H1 (cell line): ENCODE data around the gene ATF7. TPM values are rescaled to one million over a fixed set of nuclear protein-coding genes. Genes with fewer than 3 reads are reported as not detected.
A peak's percentile ranks its signal among the peaks of the same experiment; 100 is the strongest.

Source experiments
- CTCF ChIA-PET: fragments of 300-600 bp; sonication (Branson Sonifier 250); formaldehyde crosslinking; loops from one replicate; lab custom pipeline; 2021; ENCODE audit not compliant: partially characterized antibody; lab: Charles Lee
- POLR2A ChIA-PET: fragments of 300-600 bp; sonication (Branson Sonifier 250); formaldehyde crosslinking; loops from one replicate; lab custom pipeline; 2021; ENCODE audit warnings: inconsistent platforms; ENCODE audit not compliant: partially characterized antibody; lab: Charles Lee
- DNase-seq, 2 experiments: peaks; one replicate each; pipeline versions ENCODE4 v3.0.0 to v3.0.0-alpha.2; 2010 to 2022; ENCODE audit warnings: low spot score in 2 of 2, low read depth in 1 of 2, mixed read lengths in 1 of 2
- FAIRE-seq: peaks from 2 replicates; lab custom pipeline; 2011; peaks lifted over from hg19 to GRCh38; lab: Jason Lieb, UNC
- H2AFZ ChIP-seq: 2 replicates; pipeline ENCODE4 v1.8.1; 2012; ENCODE audit warnings: low read length, inconsistent platforms
- H2AK5ac ChIP-seq: 2 replicates; pipeline ENCODE4 v1.6.1; 2013; ENCODE audit warnings: low read depth, low read length
- H2BK120ac ChIP-seq: replicated peaks from 2 replicates; pipeline ENCODE3; 2013; ENCODE audit warnings: low read depth, low read length, inconsistent platforms
- H2BK12ac ChIP-seq: 2 replicates; pipeline ENCODE4 v1.6.1; 2013; ENCODE audit warnings: low read depth, low read length
- H2BK15ac ChIP-seq: 2 replicates; pipeline ENCODE4 v1.6.1; 2013; ENCODE audit warnings: low read length
- H2BK20ac ChIP-seq: 2 replicates; pipeline ENCODE4 v1.6.1; 2013; ENCODE audit warnings: low read length
- H2BK5ac ChIP-seq: 2 replicates; pipeline ENCODE4 v1.6.1; 2013; ENCODE audit warnings: low read depth, low read length
- H3K14ac ChIP-seq: 2 replicates; pipeline ENCODE4 v1.6.1; 2013; ENCODE audit warnings: inconsistent platforms; ENCODE audit not compliant: insufficient read length
- H3K18ac ChIP-seq: 2 replicates; pipeline ENCODE4 v1.6.1; 2013; ENCODE audit warnings: low read length; ENCODE audit errors: extremely low read depth
- H3K23ac ChIP-seq: 2 replicates; pipeline ENCODE4 v1.6.1; 2013; ENCODE audit warnings: inconsistent platforms; ENCODE audit not compliant: insufficient read length
- H3K23me2 ChIP-seq: 2 replicates; pipeline ENCODE4 v1.6.1; 2013; ENCODE audit warnings: low read depth, low read length
- H3K27ac ChIP-seq: 2 replicates; pipeline ENCODE4 v1.6.1; 2011; ENCODE audit warnings: low read depth, low read length, inconsistent platforms
- H3K27me3 ChIP-seq, 4 experiments: replicated peaks in 1 of 4; 1 replicate in 1 of 4; 2 replicates in 3 of 4; pipeline versions ENCODE4 v1.6.1 to v1.8.1; 2011 to 2013; ENCODE audit warnings: low read length in 3 of 4, mild to moderate bottlenecking in 3 of 4, inconsistent platforms in 2 of 4, mixed read lengths in 2 of 4, moderate library complexity in 1 of 4; ENCODE audit not compliant: control insufficient read depth in 3 of 4, insufficient read depth in 3 of 4; ENCODE audit errors: extremely low read depth in 1 of 4
- H3K36me3 ChIP-seq, 4 experiments: 2 replicates each; pipeline versions ENCODE4 v1.6.1 to v1.8.1; 2011 to 2013; ENCODE audit warnings: mild to moderate bottlenecking in 4 of 4, low read length in 3 of 4, moderate library complexity in 2 of 4, control low read depth in 1 of 4, inconsistent platforms in 1 of 4; ENCODE audit not compliant: insufficient read depth in 4 of 4, control insufficient read depth in 2 of 4
- H3K4ac ChIP-seq: replicated peaks from 2 replicates; pipeline ENCODE3; 2013; ENCODE audit warnings: low read length, low read depth, mixed read lengths, inconsistent platforms; ENCODE audit not compliant: insufficient read length
- H3K4me1 ChIP-seq, 4 experiments: replicated peaks in 1 of 4; 1 replicate in 1 of 4; 2 replicates in 3 of 4; pipeline versions ENCODE4 v1.6.1 to v1.8.1; 2011 to 2013; ENCODE audit warnings: low read length in 3 of 4, inconsistent platforms in 2 of 4, mixed read lengths in 1 of 4; ENCODE audit not compliant: insufficient read depth in 4 of 4, control insufficient read depth in 3 of 4
- H3K4me2 ChIP-seq, 2 experiments: 2 replicates each; pipeline versions ENCODE4 v1.6.1 to v1.8.1; 2011 to 2013; ENCODE audit warnings: low read depth in 2 of 2, low read length in 2 of 2, control low read depth in 1 of 2, inconsistent platforms in 1 of 2, mild to moderate bottlenecking in 1 of 2; ENCODE audit not compliant: insufficient read depth in 1 of 2
- H3K4me3 ChIP-seq, 4 experiments: fragments of 200-600, 300-600 bp in 1 of 4; sonication (generic), shearing (Covaris generic), sonication (Bioruptor Twin) in 1 of 4; 2 replicates each; pipeline versions ENCODE4 v1.5.1 to v1.8.1; 2011 to 2016; ENCODE audit warnings: low read length in 4 of 4, low read depth in 3 of 4, control low read depth in 2 of 4, inconsistent platforms in 2 of 4, mild to moderate bottlenecking in 2 of 4, mixed read lengths in 1 of 4, moderate library complexity in 1 of 4; ENCODE audit not compliant: insufficient read depth in 2 of 4; ENCODE audit errors: extremely low read depth in 1 of 4
- H3K56ac ChIP-seq: replicated peaks from 2 replicates; pipeline ENCODE3; 2013; ENCODE audit warnings: low read depth, mild to moderate bottlenecking, mixed read lengths, low read length, inconsistent platforms; ENCODE audit not compliant: insufficient read length
- H3K79me1 ChIP-seq: 2 replicates; pipeline ENCODE4 v1.6.1; 2013; ENCODE audit warnings: low read depth, low read length, control low read depth
- H3K79me2 ChIP-seq, 2 experiments: 2 replicates each; pipeline versions ENCODE4 v1.6.1 to v1.8.1; 2012 to 2013; ENCODE audit warnings: low read length in 2 of 2, mild to moderate bottlenecking in 2 of 2, inconsistent platforms in 1 of 2; ENCODE audit not compliant: insufficient read depth in 2 of 2, control insufficient read depth in 1 of 2
- H3K9ac ChIP-seq, 4 experiments: replicated peaks in 1 of 4; 1 replicate in 1 of 4; 2 replicates in 3 of 4; pipeline versions ENCODE4 v1.6.1 to v1.8.1; 2011 to 2013; ENCODE audit warnings: low read depth in 3 of 4, low read length in 3 of 4, control low read depth in 2 of 4, mild to moderate bottlenecking in 2 of 4, moderate library complexity in 2 of 4, inconsistent platforms in 1 of 4; ENCODE audit errors: extremely low read depth in 1 of 4
- H3K9me3 ChIP-seq, 2 experiments: 2 replicates each; pipeline versions ENCODE4 v1.6.1 to v1.8.1; 2012 to 2013; ENCODE audit warnings: mild to moderate bottlenecking in 2 of 2, moderate library complexity in 2 of 2, control low read depth in 1 of 2, inconsistent platforms in 1 of 2, low read depth in 1 of 2, low read length in 1 of 2, mixed read lengths in 1 of 2; ENCODE audit not compliant: insufficient read depth in 2 of 2
- H4K20me1 ChIP-seq, 2 experiments: replicated peaks in 1 of 2; 2 replicates each; pipeline versions ENCODE3 to v1.8.1; 2011 to 2013; ENCODE audit warnings: inconsistent platforms in 2 of 2, low read length in 2 of 2, mild to moderate bottlenecking in 1 of 2; ENCODE audit not compliant: insufficient read depth in 2 of 2, control insufficient read depth in 1 of 2
- H4K5ac ChIP-seq: 2 replicates; pipeline ENCODE4 v1.6.1; 2013; ENCODE audit warnings: low read length, low read depth, mixed read lengths, inconsistent platforms; ENCODE audit not compliant: insufficient read length
- H4K8ac ChIP-seq: 2 replicates; pipeline ENCODE4 v1.8.0; 2013; ENCODE audit warnings: mild to moderate bottlenecking, moderate library complexity, low read length, inconsistent platforms; ENCODE audit not compliant: insufficient read depth; ENCODE audit errors: extremely low read depth
- H4K91ac ChIP-seq: replicated peaks from 2 replicates; pipeline ENCODE3; 2013; ENCODE audit warnings: low read length, mixed read lengths, inconsistent platforms; ENCODE audit not compliant: insufficient read length
- BCL11A ChIP-seq, 2 experiments: IDR thresholded peaks; one replicate each; pipeline ENCODE4 v1.6.1; 2011; ENCODE audit warnings: low read depth in 2 of 2, low read length in 2 of 2, mild to moderate bottlenecking in 2 of 2
- BRCA1 ChIP-seq: IDR thresholded peaks from 2 replicates; pipeline ENCODE4 v1.6.1; 2012; ENCODE audit warnings: low read depth, low read length, improper control_type of control experiment
- CTBP2 ChIP-seq: IDR thresholded peaks from 2 replicates; pipeline ENCODE4 v1.7.0; 2011; ENCODE audit warnings: borderline replicate concordance, mild to moderate bottlenecking, moderate library complexity, mixed read lengths, low read length; ENCODE audit not compliant: insufficient read depth, insufficient read length
- E2F6 ChIP-seq: IDR thresholded peaks from 2 replicates; pipeline ENCODE4 v1.6.1; 2012; ENCODE audit warnings: inconsistent platforms
- KDM1A ChIP-seq: fragments of 200-600, 300-600 bp; sonication (generic); IDR thresholded peaks from 2 replicates; pipeline ENCODE4 v1.7.1; 2016; ENCODE audit warnings: mild to moderate bottlenecking, low read length, borderline replicate concordance
- NANOG ChIP-seq: IDR thresholded peaks from 2 replicates; pipeline ENCODE4 v1.6.1; 2011; ENCODE audit warnings: low read length, low read depth, mild to moderate bottlenecking, inconsistent platforms; ENCODE audit not compliant: insufficient read depth, poor library complexity, severe bottlenecking
- POLR2AphosphoS5 ChIP-seq: IDR thresholded peaks from 2 replicates; pipeline ENCODE4 v1.6.1; 2011; ENCODE audit warnings: low read depth, low read length
- RNF2 ChIP-seq: fragments of 200-900, 300-1000 bp; sonication (generic); IDR thresholded peaks from 2 replicates; pipeline ENCODE4 v1.7.1; 2016; ENCODE audit warnings: borderline replicate concordance, low read depth, mild to moderate bottlenecking, antibody characterized with exemption, low read length; ENCODE audit not compliant: poor library complexity, severe bottlenecking; ENCODE audit errors: missing control alignments
- SIRT6 ChIP-seq: IDR thresholded peaks from one replicate; pipeline ENCODE4 v1.7.1; 2012; ENCODE audit warnings: low read length, inconsistent platforms
- SP1 ChIP-seq: IDR thresholded peaks from 2 replicates; pipeline ENCODE4 v1.6.1; 2011; ENCODE audit warnings: low read depth, low read length
- WGBS, 2 experiments: shearing (Covaris generic) in 1 of 2; methylation state at CpG; one replicate each; pipeline versions ENCODE4 v1.1.6 to v1.1.7; 2013 to 2015; ENCODE audit warnings: low lambda C conversion rate in 2 of 2, mixed read lengths in 2 of 2, inconsistent platforms in 1 of 2, low coverage in 1 of 2, missing lambda C conversion rate in 1 of 2; ENCODE audit not compliant: insufficient replicate concordance in 2 of 2, insufficient coverage in 1 of 2, insufficient read length in 1 of 2; ENCODE audit errors: extremely low coverage in 1 of 2, missing lambda C conversion rate in 1 of 2; 5-methylcytosine and 5-hydroxymethylcytosine counted together
- polyA plus RNA-seq, 7 experiments: library from polyadenylated mRNA; depleted of rRNA in 3 of 7; stranded (reverse) in 5 of 7; unstranded in 2 of 7; fragments of >200 nt in 5 of 7; fragments of 200-250 nt in 2 of 7; gene quantifications; 1 replicate in 5 of 7; 2 replicates in 1 of 7; 4 replicates in 1 of 7; pipeline versions ENCODE4 v1.2.1 to v1.2.3, GENCODE V29; 2011 to 2013; ENCODE audit warnings: missing spikeins in 2 of 7, mixed read lengths in 2 of 7
- total RNA-seq: library from RNA; stranded (reverse); fragmentation: NEBNext Ultra II Directional; extraction: Animal tissue kit (Norgen Biotek cat#: 25700); gene quantifications from 2 replicates; pipeline ENCODE4 v1.2.1, GENCODE V29; 2021

Gene ATF7
- total and polyA plus RNA-seq, 2 of the 8 experiments (the other 6 are each of a cell fraction or from before 2014, with no cell fraction given), result 10.1 to 16.6 TPM

- Histone ChIP-seq H3K4me1 (peaks cover 0 to 7% (median 3%) of the 10 kb centered on the region in 4 experiments; a peak in 5 of 7 replicates), H3K9me3 (no peaks in the 10 kb centered on the region), H2BK20ac (no peak overlapping the region), H2BK12ac (no peak overlapping the region), H3K79me1 (no peaks in the 10 kb centered on the region; the same call in 1 of the 2 replicates), H3K79me2 (peaks cover 0 to 4% of the 10 kb centered on the region in 2 experiments; a peak in 1 of 4 replicates), H3K27ac (no peak overlapping the region), H3K4me3 (no peak overlapping the region), H3K18ac (no peak overlapping the region), H4K20me1 (peaks cover 21 to 23% of the 10 kb centered on the region in 2 experiments), H3K23me2 (no peaks in the 10 kb centered on the region), H3K4ac (no peak overlapping the region), H3K14ac (no peak overlapping the region), H2AFZ (no peak overlapping the region), H4K91ac (no peak overlapping the region), H2BK120ac (no peak overlapping the region), H3K23ac (no peak overlapping the region), H2BK5ac (no peak overlapping the region), H3K9ac (no peak overlapping the region), H3K4me2 (no peak overlapping the region), H3K27me3 (no peaks in the 10 kb centered on the region), H2BK15ac (no peak overlapping the region), H3K56ac (no peak overlapping the region), H3K36me3 (peaks cover 21 to 93% (median 57%) of the 10 kb centered on the region in 4 experiments), H4K8ac (no peak overlapping the region), H2AK5ac (no peak overlapping the region), H4K5ac (no peak overlapping the region)
- ChIA-PET POLR2A (interaction anchor here (0.7 to 67.0 kb wide), 11 partner anchors 13 to 196 kb away, joined by 3 to 3397 read pairs (median 7); partner anchors contain the start of genes AAAS, MAP3K12, NPFF and PCBP2), CTCF (interaction anchor here (0.6 to 9.0 kb wide), 16 partner anchors 8 to 718 kb away, joined by 3 to 105 read pairs (median 9); partner anchors contain the start of genes MAP3K12, NPFF and TARBP2)
- DNase-seq, result no peak
- FAIRE-seq, result no peak
- 90% methylated on average over 12 of the region's 12 CpGs; no CpG with 5 or more reads in 1 of the 2 experiments for WGBS, 2 experiments
- TF ChIP-seq BRCA1, result no peak
- no peak for TF ChIP-seq SIRT6
- no peak for TF ChIP-seq NANOG
- no peak for TF ChIP-seq SP1
- TF ChIP-seq CTBP2, result no peak
- TF ChIP-seq RNF2, result no peak
- no peak for TF ChIP-seq KDM1A
- peak; percentile 67; the same call in 1 of the 2 replicates for TF ChIP-seq POLR2AphosphoS5
- no peak for TF ChIP-seq BCL11A (IDR thresholded peaks at IDR 0.05; ENCODE audit: low read depth in 2 of 2, low read length in 2 of 2)
- TF ChIP-seq E2F6, result no peak
Measured at GRCh38 chr12:53480491-53481442, 145.4 kb downstream of the ATF7 start.
